NCI-H774 (cell line): ENCODE measurements around the gene ASXL1.

ENCODE experiments used
- DNase-seq: peaks from one replicate; lab custom pipeline; 2025; lab: John Stamatoyannopoulos, UW

Gene ASXL1

GRCh38 chr20:32440069-32440757 lies 82.1 kb downstream of the ASXL1 start:
- no peak for DNase-seq

GRCh38 chr20:32440758-32441078 lies 82.6 kb downstream of the ASXL1 start:
- DNase-seq = no peak

GRCh38 chr20:32441638-32442037 lies 83.5 kb downstream of the ASXL1 start:
- DNase-seq = no peak

- no peak for DNase-seq
Observed at GRCh38 chr20:32442630-32443373, 84.7 kb downstream of the ASXL1 start.

- DNase-seq = no peak
Observed at GRCh38 chr20:32443386-32443974, 85.3 kb downstream of the ASXL1 start.

- no peak for DNase-seq
Observed at GRCh38 chr20:32444474-32445220, 86.5 kb downstream of the ASXL1 start.

GRCh38 chr20:32445539-32446273 lies 87.6 kb downstream of the ASXL1 start:
- DNase-seq = no peak

- no peak for DNase-seq
Observed at GRCh38 chr20:32446301-32447100, 88.4 kb downstream of the ASXL1 start.

GRCh38 chr20:32447136-32448027 lies 89.3 kb downstream of the ASXL1 start:
- no peak for DNase-seq

- DNase-seq = no peak
Observed at GRCh38 chr20:32448306-32449056, 90.3 kb downstream of the ASXL1 start.

- DNase-seq = no peak
Observed at GRCh38 chr20:32449057-32449889, 91.1 kb downstream of the ASXL1 start.

GRCh38 chr20:32449890-32450401 lies 91.8 kb downstream of the ASXL1 start:
- no peak for DNase-seq

GRCh38 chr20:32450484-32451061 lies 92.4 kb downstream of the ASXL1 start:
- DNase-seq = no peak

- DNase-seq = no peak
Observed at GRCh38 chr20:32451340-32451681, 93.2 kb downstream of the ASXL1 start.

GRCh38 chr20:32451682-32452461 lies 93.7 kb downstream of the ASXL1 start:
- DNase-seq = no peak

GRCh38 chr20:32452776-32453466 lies 94.8 kb downstream of the ASXL1 start:
- no peak for DNase-seq
